AG08396 (cell line): ENCODE results near the gene DTWD2.
"Not testable (repeated sequence)": the region's sequence is repeated elsewhere in the genome, so short reads cannot be mapped to it uniquely, and the experiment has no call there.

Experiments
- DNase-seq: peaks from one replicate; pipeline ENCODE4 v3.0.0; 2012; ENCODE audit warnings: low spot score, mixed read lengths

The DTWD2 gene

GRCh38 chr5:118996098-118996497 lies 7.8 kb upstream of the DTWD2 start:
- no peak for DNase-seq

GRCh38 chr5:118994595-118994994 lies 6.2 kb upstream of the DTWD2 start:
- no peak for DNase-seq

- not testable (repeated sequence) for DNase-seq
These were observed 4.8 kb upstream of the DTWD2 start for GRCh38 chr5:118993118-118993517.

- DNase-seq: not testable (repeated sequence)
These were observed 3.7 kb upstream of the DTWD2 start for GRCh38 chr5:118992055-118992454.

GRCh38 chr5:118990582-118990981 lies 2.2 kb upstream of the DTWD2 start:
- DNase-seq: no peak

- no peak for DNase-seq
These were observed 1.5 kb upstream of the DTWD2 start for GRCh38 chr5:118989816-118990215.

GRCh38 chr5:118988866-118989180 lies 476 bp upstream of the DTWD2 start:
- no peak for DNase-seq

- peak; percentile 58 for DNase-seq
These were observed 3.7 kb downstream of the DTWD2 start for GRCh38 chr5:118984602-118985001.

GRCh38 chr5:118981783-118982182 lies 6.6 kb downstream of the DTWD2 start:
- DNase-seq: no peak

- no peak for DNase-seq
These were observed 7.9 kb downstream of the DTWD2 start for GRCh38 chr5:118980438-118980837.

GRCh38 chr5:118980017-118980416 lies 8.3 kb downstream of the DTWD2 start:
- DNase-seq: no peak

GRCh38 chr5:118973779-118974445 lies 14.4 kb downstream of the DTWD2 start:
- not testable (repeated sequence) for DNase-seq

GRCh38 chr5:118968925-118969375 lies 19.4 kb downstream of the DTWD2 start:
- DNase-seq: peak; percentile 47

GRCh38 chr5:118968406-118968911 lies 19.9 kb downstream of the DTWD2 start:
- DNase-seq: no peak

- DNase-seq: no peak
These were observed 21.3 kb downstream of the DTWD2 start for GRCh38 chr5:118967059-118967508.

- DNase-seq: no peak
These were observed 22.5 kb downstream of the DTWD2 start for GRCh38 chr5:118965890-118966289.

GRCh38 chr5:118964970-118965369 lies 23.4 kb downstream of the DTWD2 start:
- DNase-seq: not testable (repeated sequence)

- not testable (repeated sequence) for DNase-seq
These were observed 24.0 kb downstream of the DTWD2 start for GRCh38 chr5:118964388-118964787.

- no peak for DNase-seq
These were observed 25.2 kb downstream of the DTWD2 start for GRCh38 chr5:118963169-118963568.

GRCh38 chr5:118960557-118960956 lies 27.8 kb downstream of the DTWD2 start:
- no peak for DNase-seq

- DNase-seq: peak; percentile 12
These were observed 31.6 kb downstream of the DTWD2 start for GRCh38 chr5:118956727-118957126.

GRCh38 chr5:118953652-118954005 lies 34.7 kb downstream of the DTWD2 start:
- no peak for DNase-seq

GRCh38 chr5:118952992-118953651 lies 35.2 kb downstream of the DTWD2 start:
- DNase-seq: peak; percentile 15

GRCh38 chr5:118952306-118952705 lies 36.0 kb downstream of the DTWD2 start:
- not testable (repeated sequence) for DNase-seq
